ENCODE data around the gene GAP43.

GAP43 gene

GRCh38 chr3:115651087-115651486 is 27.8 kb downstream of the GAP43 start:
- Histone ChIP-seq H3K9me3 (ENCODE audit: control insufficient read depth, low read length) (no peaks in the 10 kb centered on the region), H3K4me3 (ENCODE audit: low read depth, low read length) (no peak overlapping the region), H3K36me3 (ENCODE audit: control insufficient read depth, insufficient read depth, low read length) (no peaks in the 10 kb centered on the region), H2AFZ (no peak overlapping the region), H3K27ac (no peak overlapping the region), H3K27me3 (ENCODE audit: control insufficient read depth, insufficient read depth, low read length) (no peaks in the 10 kb centered on the region), H3K79me2 (no peaks in the 10 kb centered on the region), H3K9ac (no peak overlapping the region), H3K4me1 (no peaks in the 10 kb centered on the region), H3K4me2 (ENCODE audit: low read length) (no peak overlapping the region)
- no peak for TF ChIP-seq CTCF (IDR thresholded peaks at IDR 0.05)

- H3K27ac ChIP-seq: no peak overlapping the region
- H3K79me2 ChIP-seq: no peaks in the 10 kb centered on the region
- H3K9ac ChIP-seq: no peak overlapping the region
- H2AFZ ChIP-seq: no peak overlapping the region
- H3K4me2 ChIP-seq (ENCODE audit: low read length): no peak overlapping the region
- no peaks in the 10 kb centered on the region for H3K4me1 ChIP-seq
- H3K9me3 ChIP-seq (ENCODE audit: control insufficient read depth, low read length): no peaks in the 10 kb centered on the region
- H3K4me3 ChIP-seq (ENCODE audit: low read depth, low read length): no peak overlapping the region
- H3K27me3 ChIP-seq (ENCODE audit: control insufficient read depth, insufficient read depth, low read length): no peaks in the 10 kb centered on the region
- H3K36me3 ChIP-seq (ENCODE audit: control insufficient read depth, insufficient read depth, low read length): no peaks in the 10 kb centered on the region
- no peak for TF ChIP-seq CTCF (IDR thresholded peaks at IDR 0.05)
Observed at GRCh38 chr3:115651599-115651998, 28.3 kb downstream of the GAP43 start.

GRCh38 chr3:115652738-115653137 is 29.4 kb downstream of the GAP43 start:
- H3K27ac ChIP-seq: no peak overlapping the region
- no peaks in the 10 kb centered on the region for H3K9me3 ChIP-seq (ENCODE audit: control insufficient read depth, low read length)
- H2AFZ ChIP-seq: no peak overlapping the region
- H3K4me1 ChIP-seq: peaks cover under 1% of the 10 kb centered on the region
- TF ChIP-seq CTCF (IDR thresholded peaks at IDR 0.05): no peak
- H3K4me2 ChIP-seq (ENCODE audit: low read length): no peak overlapping the region
- no peaks in the 10 kb centered on the region for H3K79me2 ChIP-seq
- no peak overlapping the region for H3K4me3 ChIP-seq (ENCODE audit: low read depth, low read length)
- H3K27me3 ChIP-seq (ENCODE audit: control insufficient read depth, insufficient read depth, low read length): no peaks in the 10 kb centered on the region
- no peaks in the 10 kb centered on the region for H3K36me3 ChIP-seq (ENCODE audit: control insufficient read depth, insufficient read depth, low read length)
- H3K9ac ChIP-seq: no peak overlapping the region

GRCh38 chr3:115655761-115656282 is 32.5 kb downstream of the GAP43 start:
- no peak overlapping the region for H3K9ac ChIP-seq
- H3K79me2 ChIP-seq: no peaks in the 10 kb centered on the region
- no peak overlapping the region for H2AFZ ChIP-seq
- no peak overlapping the region for H3K4me2 ChIP-seq (ENCODE audit: low read length)
- H3K36me3 ChIP-seq (ENCODE audit: control insufficient read depth, insufficient read depth, low read length): no peaks in the 10 kb centered on the region
- H3K27ac ChIP-seq: no peak overlapping the region
- no peaks in the 10 kb centered on the region for H3K27me3 ChIP-seq (ENCODE audit: control insufficient read depth, insufficient read depth, low read length)
- H3K4me3 ChIP-seq (ENCODE audit: low read depth, low read length): no peak overlapping the region
- TF ChIP-seq CTCF (IDR thresholded peaks at IDR 0.05): no peak
- H3K9me3 ChIP-seq (ENCODE audit: control insufficient read depth, low read length): no peaks in the 10 kb centered on the region
- peaks cover 20% of the 10 kb centered on the region for H3K4me1 ChIP-seq

GRCh38 chr3:115657168-115657567 is 33.9 kb downstream of the GAP43 start:
- H3K27me3 ChIP-seq (ENCODE audit: control insufficient read depth, insufficient read depth, low read length): no peaks in the 10 kb centered on the region
- H3K9ac ChIP-seq: no peak overlapping the region
- H2AFZ ChIP-seq: no peak overlapping the region
- H3K36me3 ChIP-seq (ENCODE audit: control insufficient read depth, insufficient read depth, low read length): no peaks in the 10 kb centered on the region
- no peak for TF ChIP-seq CTCF (IDR thresholded peaks at IDR 0.05)
- H3K4me2 ChIP-seq (ENCODE audit: low read length): no peak overlapping the region
- no peaks in the 10 kb centered on the region for H3K9me3 ChIP-seq (ENCODE audit: control insufficient read depth, low read length)
- peaks cover 23% of the 10 kb centered on the region for H3K4me1 ChIP-seq
- H3K27ac ChIP-seq: no peak overlapping the region
- H3K79me2 ChIP-seq: no peaks in the 10 kb centered on the region
- H3K4me3 ChIP-seq (ENCODE audit: low read depth, low read length): no peak overlapping the region
